HL-60 (cell line): ENCODE results near the gene IGFBP6.

Experiments
- GABPA ChIP-seq: IDR thresholded peaks from 2 replicates; pipeline ENCODE4 v1.6.1; 2012; ENCODE audit warnings: low read depth
- POLR2AphosphoS5 ChIP-seq: IDR thresholded peaks from 2 replicates; pipeline ENCODE4 v1.6.1; 2012; ENCODE audit warnings: low read depth
- SPI1 ChIP-seq: IDR thresholded peaks from 2 replicates; pipeline ENCODE4 v1.6.1; 2012; ENCODE audit warnings: low read depth, mild to moderate bottlenecking, borderline replicate concordance
- TF ChIP-seq, protein P1 (sequence below): IDR thresholded peaks from one replicate; pipeline ENCODE4 v1.5.1; 2011; ENCODE audit warnings: low read length, control low read depth, inconsistent platforms; ENCODE audit not compliant: insufficient read depth
- TF ChIP-seq, protein P2 (sequence below): IDR thresholded peaks from 2 replicates; pipeline ENCODE4 v1.6.1; 2012; ENCODE audit warnings: low read depth; ENCODE audit not compliant: insufficient replicate concordance

DNA sequence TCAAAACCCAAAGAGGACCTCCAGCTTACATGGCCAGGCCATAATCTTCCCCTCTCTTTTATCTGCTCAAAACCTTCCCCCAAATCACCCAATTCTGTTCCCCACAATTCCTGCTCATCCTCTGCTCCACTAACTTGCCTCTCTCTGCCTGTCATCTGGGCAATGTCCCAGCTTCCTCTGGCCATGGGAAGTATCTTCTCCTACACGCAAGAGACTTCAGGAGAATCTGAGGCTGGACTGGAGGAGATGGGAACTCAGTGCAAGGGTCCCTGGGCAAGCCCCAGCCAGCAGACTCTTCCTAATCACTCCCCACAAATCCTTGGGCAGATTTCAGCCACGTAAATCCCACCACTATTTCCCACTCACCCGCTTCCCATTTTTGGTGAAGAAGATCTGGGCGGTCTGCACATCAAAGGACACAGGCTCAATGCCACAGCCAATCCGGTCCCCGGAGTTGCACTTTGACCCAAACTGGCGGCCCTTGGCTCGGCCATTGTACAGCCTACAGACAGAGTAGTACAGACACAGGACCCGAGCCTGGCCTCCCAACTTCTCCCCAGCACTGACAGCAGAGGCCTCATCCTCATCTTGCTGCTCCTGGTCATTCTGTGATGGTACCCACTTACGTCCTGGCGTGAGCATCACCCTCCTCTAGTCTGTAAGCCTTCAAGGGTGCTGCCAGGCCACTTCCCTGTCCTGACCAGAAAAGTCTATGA lies 23.0 kb upstream of the IGFBP6 start:
- TF ChIP-seq POLR2AphosphoS5 (no peak), GABPA (no peak), SPI1 (no peak)
- TF ChIP-seq, protein P1, sequence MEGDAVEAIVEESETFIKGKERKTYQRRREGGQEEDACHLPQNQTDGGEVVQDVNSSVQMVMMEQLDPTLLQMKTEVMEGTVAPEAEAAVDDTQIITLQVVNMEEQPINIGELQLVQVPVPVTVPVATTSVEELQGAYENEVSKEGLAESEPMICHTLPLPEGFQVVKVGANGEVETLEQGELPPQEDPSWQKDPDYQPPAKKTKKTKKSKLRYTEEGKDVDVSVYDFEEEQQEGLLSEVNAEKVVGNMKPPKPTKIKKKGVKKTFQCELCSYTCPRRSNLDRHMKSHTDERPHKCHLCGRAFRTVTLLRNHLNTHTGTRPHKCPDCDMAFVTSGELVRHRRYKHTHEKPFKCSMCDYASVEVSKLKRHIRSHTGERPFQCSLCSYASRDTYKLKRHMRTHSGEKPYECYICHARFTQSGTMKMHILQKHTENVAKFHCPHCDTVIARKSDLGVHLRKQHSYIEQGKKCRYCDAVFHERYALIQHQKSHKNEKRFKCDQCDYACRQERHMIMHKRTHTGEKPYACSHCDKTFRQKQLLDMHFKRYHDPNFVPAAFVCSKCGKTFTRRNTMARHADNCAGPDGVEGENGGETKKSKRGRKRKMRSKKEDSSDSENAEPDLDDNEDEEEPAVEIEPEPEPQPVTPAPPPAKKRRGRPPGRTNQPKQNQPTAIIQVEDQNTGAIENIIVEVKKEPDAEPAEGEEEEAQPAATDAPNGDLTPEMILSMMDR: no peak
- TF ChIP-seq, protein P2, sequence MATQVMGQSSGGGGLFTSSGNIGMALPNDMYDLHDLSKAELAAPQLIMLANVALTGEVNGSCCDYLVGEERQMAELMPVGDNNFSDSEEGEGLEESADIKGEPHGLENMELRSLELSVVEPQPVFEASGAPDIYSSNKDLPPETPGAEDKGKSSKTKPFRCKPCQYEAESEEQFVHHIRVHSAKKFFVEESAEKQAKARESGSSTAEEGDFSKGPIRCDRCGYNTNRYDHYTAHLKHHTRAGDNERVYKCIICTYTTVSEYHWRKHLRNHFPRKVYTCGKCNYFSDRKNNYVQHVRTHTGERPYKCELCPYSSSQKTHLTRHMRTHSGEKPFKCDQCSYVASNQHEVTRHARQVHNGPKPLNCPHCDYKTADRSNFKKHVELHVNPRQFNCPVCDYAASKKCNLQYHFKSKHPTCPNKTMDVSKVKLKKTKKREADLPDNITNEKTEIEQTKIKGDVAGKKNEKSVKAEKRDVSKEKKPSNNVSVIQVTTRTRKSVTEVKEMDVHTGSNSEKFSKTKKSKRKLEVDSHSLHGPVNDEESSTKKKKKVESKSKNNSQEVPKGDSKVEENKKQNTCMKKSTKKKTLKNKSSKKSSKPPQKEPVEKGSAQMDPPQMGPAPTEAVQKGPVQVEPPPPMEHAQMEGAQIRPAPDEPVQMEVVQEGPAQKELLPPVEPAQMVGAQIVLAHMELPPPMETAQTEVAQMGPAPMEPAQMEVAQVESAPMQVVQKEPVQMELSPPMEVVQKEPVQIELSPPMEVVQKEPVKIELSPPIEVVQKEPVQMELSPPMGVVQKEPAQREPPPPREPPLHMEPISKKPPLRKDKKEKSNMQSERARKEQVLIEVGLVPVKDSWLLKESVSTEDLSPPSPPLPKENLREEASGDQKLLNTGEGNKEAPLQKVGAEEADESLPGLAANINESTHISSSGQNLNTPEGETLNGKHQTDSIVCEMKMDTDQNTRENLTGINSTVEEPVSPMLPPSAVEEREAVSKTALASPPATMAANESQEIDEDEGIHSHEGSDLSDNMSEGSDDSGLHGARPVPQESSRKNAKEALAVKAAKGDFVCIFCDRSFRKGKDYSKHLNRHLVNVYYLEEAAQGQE: no peak
